Measurements from ENCODE around the gene LRRC17. TPM values are rescaled to one million over a fixed set of nuclear protein-coding genes. Genes with fewer than 3 reads are reported as not detected.

The LRRC17 gene
- total RNA-seq, 2 experiments from 2014 or later: 0.22 TPM; not detected in 1

DNA sequence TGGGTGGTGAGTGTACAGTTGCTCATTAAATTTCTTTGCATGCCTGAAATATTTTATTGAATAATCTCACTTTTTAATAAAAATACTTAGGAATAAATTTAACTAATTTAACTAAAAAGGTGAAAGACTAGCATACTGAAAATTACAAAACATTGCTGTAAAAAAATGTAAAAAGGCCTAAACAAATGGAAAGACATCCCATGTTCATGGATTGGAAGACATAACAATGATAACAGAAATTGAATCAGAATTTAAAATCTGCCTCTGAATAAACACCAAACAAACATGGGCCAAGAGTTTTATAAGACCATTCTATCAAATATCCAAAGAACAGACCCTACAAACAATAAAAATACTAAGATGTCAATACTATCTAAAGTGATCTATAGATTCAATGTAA lies 66.9 kb downstream of the LRRC17 start:
- no peak for ATAC-seq (ENCODE audit: poor library complexity)
- POLR2A ChIA-PET: no interaction called here
- H3K4me3 ChIP-seq (ENCODE audit: low read length): no peak overlapping the region

DNA sequence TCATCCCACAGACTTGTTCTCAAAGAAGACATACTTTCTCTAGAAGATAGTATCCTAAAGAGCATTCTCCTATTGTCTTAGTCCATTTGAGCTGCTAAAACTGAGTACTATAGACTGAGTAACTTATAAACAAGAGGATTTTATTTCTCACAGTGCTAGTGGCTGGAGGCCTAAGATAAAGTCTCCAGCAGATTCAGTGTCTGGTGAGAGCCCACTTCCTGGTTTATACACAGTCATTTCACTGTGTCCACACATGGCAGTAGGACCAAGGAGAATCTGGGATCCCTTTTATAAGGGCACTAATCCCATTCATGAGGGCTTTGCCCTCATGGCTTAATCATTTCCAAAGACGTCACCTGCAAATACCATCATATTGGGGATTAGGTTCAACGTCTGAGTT lies 68.7 kb downstream of the LRRC17 start:
- intact Hi-C loops (cut with DNase I, micrococcal nuclease): no loop called here
- ATAC-seq (ENCODE audit: poor library complexity): no peak
- Mint-ChIP-seq H3K9me3 (no peaks in the 10 kb centered on the region), H3K4me1 (ENCODE audit: low read depth) (no peaks in the 10 kb centered on the region), H3K36me3 (ENCODE audit: low read depth) (no peaks in the 10 kb centered on the region), H3K4me3 (no peak overlapping the region), H3K27ac (no peak overlapping the region), H3K27me3 (no peaks in the 10 kb centered on the region)
- no peak overlapping the region for H3K27ac ChIP-seq (ENCODE audit: low read depth in 1 of 2, low read length in 2 of 2)
- no peaks in the 10 kb centered on the region for H3K27me3 ChIP-seq (ENCODE audit: control insufficient read depth in 1 of 2, insufficient read depth in 2 of 2, low read length in 2 of 2)
- ChIA-PET POLR2A (no interaction called here), CTCF (no interaction called here)
- no peaks in the 10 kb centered on the region for H3K9me3 ChIP-seq (ENCODE audit: control insufficient read depth in 1 of 2, insufficient read depth in 1 of 2, low read length in 2 of 2)
- H3K36me3 ChIP-seq (ENCODE audit: insufficient read depth, low read length): no peaks in the 10 kb centered on the region
- TF ChIP-seq, protein P1, sequence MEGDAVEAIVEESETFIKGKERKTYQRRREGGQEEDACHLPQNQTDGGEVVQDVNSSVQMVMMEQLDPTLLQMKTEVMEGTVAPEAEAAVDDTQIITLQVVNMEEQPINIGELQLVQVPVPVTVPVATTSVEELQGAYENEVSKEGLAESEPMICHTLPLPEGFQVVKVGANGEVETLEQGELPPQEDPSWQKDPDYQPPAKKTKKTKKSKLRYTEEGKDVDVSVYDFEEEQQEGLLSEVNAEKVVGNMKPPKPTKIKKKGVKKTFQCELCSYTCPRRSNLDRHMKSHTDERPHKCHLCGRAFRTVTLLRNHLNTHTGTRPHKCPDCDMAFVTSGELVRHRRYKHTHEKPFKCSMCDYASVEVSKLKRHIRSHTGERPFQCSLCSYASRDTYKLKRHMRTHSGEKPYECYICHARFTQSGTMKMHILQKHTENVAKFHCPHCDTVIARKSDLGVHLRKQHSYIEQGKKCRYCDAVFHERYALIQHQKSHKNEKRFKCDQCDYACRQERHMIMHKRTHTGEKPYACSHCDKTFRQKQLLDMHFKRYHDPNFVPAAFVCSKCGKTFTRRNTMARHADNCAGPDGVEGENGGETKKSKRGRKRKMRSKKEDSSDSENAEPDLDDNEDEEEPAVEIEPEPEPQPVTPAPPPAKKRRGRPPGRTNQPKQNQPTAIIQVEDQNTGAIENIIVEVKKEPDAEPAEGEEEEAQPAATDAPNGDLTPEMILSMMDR (IDR thresholded peaks at IDR 0.05): no peak
- no peak for DNase-seq
- H3K4me1 ChIP-seq (ENCODE audit: insufficient read depth, low read length): no peaks in the 10 kb centered on the region
- H3K4me3 ChIP-seq (ENCODE audit: low read length): no peak overlapping the region

More for the DNA sequence above, 66.9 kb downstream of the LRRC17 start:
- Mint-ChIP-seq H3K27ac (no peak overlapping the region), H3K27me3 (no peaks in the 10 kb centered on the region), H3K4me1 (ENCODE audit: low read depth) (no peaks in the 10 kb centered on the region), H3K36me3 (ENCODE audit: low read depth) (no peaks in the 10 kb centered on the region), H3K9me3 (no peaks in the 10 kb centered on the region), H3K4me3 (no peak overlapping the region)
- no peaks in the 10 kb centered on the region for H3K4me1 ChIP-seq (ENCODE audit: insufficient read depth, low read length)
- TF ChIP-seq, protein P1 (IDR thresholded peaks at IDR 0.05): no peak
- no peaks in the 10 kb centered on the region for H3K36me3 ChIP-seq (ENCODE audit: insufficient read depth, low read length)
- CTCF ChIA-PET: no interaction called here
- H3K27ac ChIP-seq (ENCODE audit: low read depth in 1 of 2, low read length in 2 of 2): no peak overlapping the region
- H3K9me3 ChIP-seq (ENCODE audit: control insufficient read depth in 1 of 2, insufficient read depth in 1 of 2, low read length in 2 of 2): no peaks in the 10 kb centered on the region
- no peak for DNase-seq
- intact Hi-C loops (cut with DNase I, micrococcal nuclease): no loop called here
- no peaks in the 10 kb centered on the region for H3K27me3 ChIP-seq (ENCODE audit: control insufficient read depth in 1 of 2, insufficient read depth in 2 of 2, low read length in 2 of 2)

DNA sequence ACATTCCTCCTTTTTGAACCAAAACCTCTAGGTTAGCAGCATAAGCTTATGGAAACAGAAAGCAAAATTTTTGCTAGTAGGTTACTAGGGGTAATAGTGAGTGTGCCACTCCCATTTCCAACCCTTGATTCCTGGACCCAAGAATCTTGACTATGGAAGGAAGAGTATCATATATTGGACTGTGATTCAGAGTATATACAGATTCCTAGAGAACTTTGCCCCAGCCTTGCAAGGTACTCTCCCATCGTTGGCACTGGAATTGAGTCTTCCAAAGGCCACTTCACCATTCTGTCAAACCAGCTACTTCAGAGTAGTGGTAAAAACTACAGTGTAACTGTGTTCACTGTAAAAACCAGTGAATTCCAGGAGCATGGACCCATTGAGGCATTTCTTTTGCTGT lies 69.4 kb downstream of the LRRC17 start:
- Mint-ChIP-seq H3K4me1 (ENCODE audit: low read depth) (no peaks in the 10 kb centered on the region), H3K27ac (no peak overlapping the region), H3K4me3 (no peak overlapping the region), H3K9me3 (no peaks in the 10 kb centered on the region), H3K27me3 (no peaks in the 10 kb centered on the region), H3K36me3 (ENCODE audit: low read depth) (no peaks in the 10 kb centered on the region)
- intact Hi-C loops (cut with DNase I, micrococcal nuclease): no loop called here
- Histone ChIP-seq H3K27ac (ENCODE audit: low read depth in 1 of 2, low read length in 2 of 2) (no peak overlapping the region), H3K4me3 (ENCODE audit: low read length) (no peak overlapping the region), H3K9me3 (ENCODE audit: control insufficient read depth in 1 of 2, insufficient read depth in 1 of 2, low read length in 2 of 2) (no peaks in the 10 kb centered on the region), H3K4me1 (ENCODE audit: insufficient read depth, low read length) (no peaks in the 10 kb centered on the region), H3K36me3 (ENCODE audit: insufficient read depth, low read length) (no peaks in the 10 kb centered on the region), H3K27me3 (ENCODE audit: control insufficient read depth in 1 of 2, insufficient read depth in 2 of 2, low read length in 2 of 2) (no peaks in the 10 kb centered on the region)
- ChIA-PET POLR2A (no interaction called here), CTCF (no interaction called here)
- TF ChIP-seq, protein P1 (IDR thresholded peaks at IDR 0.05): no peak
- DNase-seq (no peak), ATAC-seq (ENCODE audit: poor library complexity) (no peak)
